OCI-LY3 (cell line): ENCODE data around the gene HENMT1.

Experiments
- CTCF ChIP-seq: fragments of 200-600, 300-600 bp; sonication (generic); IDR thresholded peaks from 2 replicates; pipeline ENCODE4 v1.5.1; 2014; ENCODE audit warnings: antibody characterized with exemption, low read length, low read depth
- EZH2phosphoT487 ChIP-seq: fragments of 200-600 bp; shearing (Covaris generic); IDR thresholded peaks from 2 replicates; pipeline ENCODE4 v1.6.1; 2018; ENCODE audit warnings: antibody characterized with exemption, mixed run types, low read depth

- TF ChIP-seq CTCF, result no peak
- no peak for TF ChIP-seq EZH2phosphoT487
Measured at GRCh38 chr1:108699375-108700332, 38.8 kb upstream of the HENMT1 start.
